ENCODE measurements around the gene SLC39A2.
"Not testable (repeated sequence)": the region's sequence is repeated elsewhere in the genome, so short reads cannot be mapped to it uniquely, and the experiment has no call there.

SLC39A2 gene

GRCh38 chr14:20998674-20999366 is at the start of gene SLC39A2:
Gene SLC39A2, plus strand, starts transcription at chr14:20999293. Its CDS starts 154 bp downstream, at chr14:20999447.
- in situ Hi-C loops (cut with HindIII; ENCODE audit: low sequenced_read_pairs): no loop called here

- in situ Hi-C loops (cut with HindIII; ENCODE audit: low sequenced_read_pairs): not testable (repeated sequence)
Measured at GRCh38 chr14:20954736-20955537, 44.2 kb upstream of the SLC39A2 start, which contains the start of gene RNASE2. Gene RNASE2, plus strand, starts transcription at chr14:20955487. Its CDS starts 285 bp downstream, at chr14:20955772.

GRCh38 chr14:20955538-20955873 is 43.6 kb upstream of the SLC39A2 start:
- in situ Hi-C loops (cut with HindIII; ENCODE audit: low sequenced_read_pairs): not testable (repeated sequence)

- in situ Hi-C loops (cut with HindIII; ENCODE audit: low sequenced_read_pairs): no loop called here
Measured at GRCh38 chr14:20956376-20956976, 42.6 kb upstream of the SLC39A2 start.

GRCh38 chr14:20958946-20959345 is 40.1 kb upstream of the SLC39A2 start:
- in situ Hi-C loops (cut with HindIII; ENCODE audit: low sequenced_read_pairs): not testable (repeated sequence)

- in situ Hi-C loops (cut with HindIII; ENCODE audit: low sequenced_read_pairs): no loop called here
Measured at GRCh38 chr14:20969336-20969735, 29.8 kb upstream of the SLC39A2 start.

GRCh38 chr14:20970647-20970982 is 28.5 kb upstream of the SLC39A2 start:
- in situ Hi-C loops (cut with HindIII; ENCODE audit: low sequenced_read_pairs): no loop called here

- in situ Hi-C loops (cut with HindIII; ENCODE audit: low sequenced_read_pairs): no loop called here
Measured at GRCh38 chr14:20970983-20971704, 27.9 kb upstream of the SLC39A2 start.

GRCh38 chr14:20971705-20972021 is 27.4 kb upstream of the SLC39A2 start:
- in situ Hi-C loops (cut with HindIII; ENCODE audit: low sequenced_read_pairs): no loop called here

GRCh38 chr14:20973501-20973900 is 25.6 kb upstream of the SLC39A2 start:
- in situ Hi-C loops (cut with HindIII; ENCODE audit: low sequenced_read_pairs): no loop called here

GRCh38 chr14:20976291-20976690 is 22.8 kb upstream of the SLC39A2 start:
- in situ Hi-C loops (cut with HindIII; ENCODE audit: low sequenced_read_pairs): no loop called here

- in situ Hi-C loops (cut with HindIII; ENCODE audit: low sequenced_read_pairs): no loop called here
Measured at GRCh38 chr14:20978687-20979086, 20.4 kb upstream of the SLC39A2 start.

- in situ Hi-C loops (cut with HindIII; ENCODE audit: low sequenced_read_pairs): no loop called here
Measured at GRCh38 chr14:20980906-20981305, 18.2 kb upstream of the SLC39A2 start.

GRCh38 chr14:20982646-20983369 is 16.3 kb upstream of the SLC39A2 start:
- in situ Hi-C loops (cut with HindIII; ENCODE audit: low sequenced_read_pairs): no loop called here

GRCh38 chr14:20985650-20986049 is 13.4 kb upstream of the SLC39A2 start:
- in situ Hi-C loops (cut with HindIII; ENCODE audit: low sequenced_read_pairs): not testable (repeated sequence)

GRCh38 chr14:20986811-20987210 is 12.3 kb upstream of the SLC39A2 start:
- in situ Hi-C loops (cut with HindIII; ENCODE audit: low sequenced_read_pairs): no loop called here

- in situ Hi-C loops (cut with HindIII; ENCODE audit: low sequenced_read_pairs): no loop called here
Measured at GRCh38 chr14:20988717-20989470, 10.2 kb upstream of the SLC39A2 start.

- in situ Hi-C loops (cut with HindIII; ENCODE audit: low sequenced_read_pairs): no loop called here
Measured at GRCh38 chr14:20989471-20989786, 9.7 kb upstream of the SLC39A2 start.

- in situ Hi-C loops (cut with HindIII; ENCODE audit: low sequenced_read_pairs): no loop called here
Measured at GRCh38 chr14:20989787-20990600, 9.1 kb upstream of the SLC39A2 start, which contains the start of gene METTL17. Gene METTL17, plus strand, starts transcription at chr14:20989980. Its CDS starts 23 bp downstream, at chr14:20990003.
